ENCODE data around the gene NECTIN1.

The NECTIN1 gene

DNA sequence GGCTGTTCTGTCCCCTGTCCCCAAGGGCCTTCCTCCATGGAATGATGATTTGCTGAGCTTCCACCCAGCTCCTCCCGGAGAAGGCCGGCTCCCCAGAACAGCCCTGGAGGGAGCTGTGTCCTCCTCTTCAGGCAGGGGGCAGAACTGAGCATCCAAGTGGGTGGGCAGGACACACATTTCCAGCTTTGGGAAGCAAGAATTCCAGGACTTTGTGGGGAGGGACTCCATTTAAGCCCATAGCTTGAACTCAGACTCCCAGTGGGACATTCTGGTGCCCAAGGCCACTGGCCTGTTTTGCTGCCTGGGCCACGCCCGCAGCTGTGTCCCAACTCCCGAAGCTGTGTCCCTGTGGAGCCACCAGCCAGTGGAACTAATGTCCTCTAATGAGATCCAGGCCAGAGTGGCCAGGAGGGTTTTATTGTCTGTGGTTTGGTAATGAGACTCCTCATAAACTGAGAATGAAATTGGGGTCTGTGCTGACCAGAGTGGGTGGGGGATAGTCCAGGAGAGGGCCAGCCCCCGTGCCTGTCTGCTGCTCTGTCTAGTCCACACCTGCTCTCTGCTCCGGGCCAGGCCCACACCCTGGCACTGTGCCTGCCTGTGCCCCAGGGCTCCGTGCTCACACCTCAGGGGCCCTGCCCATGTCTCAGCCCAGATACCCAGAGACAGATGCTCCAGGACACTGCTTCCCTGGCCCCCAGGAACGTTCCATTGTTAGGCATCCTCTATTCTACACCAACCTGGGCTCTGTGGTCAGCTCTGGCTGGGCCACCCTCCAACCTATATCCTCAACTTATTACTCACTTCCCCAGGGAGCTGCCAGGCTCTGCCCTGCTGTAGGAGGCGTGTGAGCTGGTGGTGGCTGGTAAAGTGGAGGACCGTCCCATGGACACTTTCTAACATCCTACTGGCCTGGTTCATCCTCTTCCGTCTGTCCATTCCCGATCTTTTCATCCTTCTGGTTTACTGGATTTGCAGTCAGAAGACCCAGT, 7.6 kb downstream of the NECTIN1 start:
- Histone ChIP-seq H3K4me3 (ENCODE audit: extremely low read depth, insufficient read depth, low read length, poor library complexity, severe bottlenecking) (no peak overlapping the region), H3K36me3 (ENCODE audit: control insufficient read depth, insufficient read depth, low read length) (no peaks in the 10 kb centered on the region), H3K27ac (ENCODE audit: low read depth, low read length, severe bottlenecking) (no peak overlapping the region), H3K4me1 (ENCODE audit: control insufficient read depth, insufficient read depth, low read length, poor library complexity, severe bottlenecking) (peaks cover 4% of the 10 kb centered on the region), H3K9me3 (ENCODE audit: control insufficient read depth, low read length) (no peaks in the 10 kb centered on the region)
- WGBS, 2 experiments (ENCODE audit: insufficient coverage in 2 of 2): 76 to 78% methylated on average over 11 to 12 of the region's 13 CpGs

GRCh38 chr11:119720311-119720913, 8.6 kb downstream of the NECTIN1 start:
- H3K36me3 ChIP-seq (ENCODE audit: control insufficient read depth, insufficient read depth, low read length): no peaks in the 10 kb centered on the region
- WGBS, 2 experiments (ENCODE audit: insufficient coverage in 2 of 2): 92 to 94% methylated on average over 15 to 18 of the region's 18 CpGs
- H3K4me1 ChIP-seq (ENCODE audit: control insufficient read depth, insufficient read depth, low read length, poor library complexity, severe bottlenecking): no peaks in the 10 kb centered on the region
- no peak overlapping the region for H3K4me3 ChIP-seq (ENCODE audit: extremely low read depth, insufficient read depth, low read length, poor library complexity, severe bottlenecking)
- no peaks in the 10 kb centered on the region for H3K9me3 ChIP-seq (ENCODE audit: control insufficient read depth, low read length)
- H3K27ac ChIP-seq (ENCODE audit: low read depth, low read length, severe bottlenecking): no peak overlapping the region

GRCh38 chr11:119717839-119718534, 11.0 kb downstream of the NECTIN1 start:
- 69 to 72% methylated on average over 12 to 13 of the region's 14 CpGs for WGBS, 2 experiments (ENCODE audit: insufficient coverage in 2 of 2)
- H3K27ac ChIP-seq (ENCODE audit: low read depth, low read length, severe bottlenecking): no peak overlapping the region
- no peaks in the 10 kb centered on the region for H3K9me3 ChIP-seq (ENCODE audit: control insufficient read depth, low read length)
- H3K4me1 ChIP-seq (ENCODE audit: control insufficient read depth, insufficient read depth, low read length, poor library complexity, severe bottlenecking): peaks cover 8% of the 10 kb centered on the region
- H3K36me3 ChIP-seq (ENCODE audit: control insufficient read depth, insufficient read depth, low read length): no peaks in the 10 kb centered on the region
- H3K4me3 ChIP-seq (ENCODE audit: extremely low read depth, insufficient read depth, low read length, poor library complexity, severe bottlenecking): no peak overlapping the region

DNA sequence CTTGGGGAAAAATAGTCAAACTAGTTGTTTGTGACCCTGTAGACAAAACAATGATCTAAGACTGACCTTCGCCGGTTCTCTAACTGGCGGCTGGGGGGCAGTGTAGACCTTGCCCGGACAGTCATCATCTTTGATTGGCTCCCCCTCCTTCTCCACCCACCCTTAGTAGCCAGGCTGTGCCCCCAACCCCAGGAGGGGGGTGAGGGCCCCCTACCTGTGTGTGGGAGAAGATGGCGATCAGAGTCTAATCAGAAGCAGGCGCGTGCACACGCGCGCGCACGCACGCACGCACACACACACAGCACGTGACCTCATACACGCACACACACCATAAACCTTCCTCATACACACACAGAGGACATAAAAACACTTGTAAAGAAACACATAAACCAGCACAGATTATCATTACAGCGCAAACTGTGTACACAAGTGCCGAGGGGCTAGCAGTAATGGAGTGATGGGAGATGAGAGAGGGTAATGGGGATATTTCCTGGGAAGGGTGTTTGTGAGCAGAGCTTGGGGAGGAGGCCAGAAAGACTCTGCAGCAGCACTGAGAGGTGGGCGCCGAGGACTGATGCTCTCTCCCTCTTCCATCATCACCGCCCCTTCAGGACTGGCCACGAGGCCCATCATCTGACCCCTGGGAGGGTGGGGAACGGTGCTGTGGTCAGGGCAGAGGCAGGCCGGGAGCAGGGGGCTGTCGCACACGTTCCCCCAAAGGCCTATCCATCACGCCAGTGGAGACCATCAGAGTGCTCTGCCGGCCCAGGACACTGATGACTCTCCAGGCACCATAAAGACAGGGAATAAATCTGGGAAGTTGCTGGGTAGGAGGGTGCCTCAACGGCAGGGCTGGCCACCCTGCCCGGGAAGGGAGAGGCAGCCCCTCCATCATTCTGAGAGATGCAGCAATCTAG, 12.2 kb downstream of the NECTIN1 start:
- no peak overlapping the region for H3K27ac ChIP-seq (ENCODE audit: low read depth, low read length, severe bottlenecking)
- 87% methylated on average over 12 of the region's 30 CpGs for WGBS, 2 experiments (ENCODE audit: insufficient coverage in 2 of 2)
- H3K9me3 ChIP-seq (ENCODE audit: control insufficient read depth, low read length): no peaks in the 10 kb centered on the region
- peaks cover 10% of the 10 kb centered on the region for H3K4me1 ChIP-seq (ENCODE audit: control insufficient read depth, insufficient read depth, low read length, poor library complexity, severe bottlenecking)
- no peak overlapping the region for H3K4me3 ChIP-seq (ENCODE audit: extremely low read depth, insufficient read depth, low read length, poor library complexity, severe bottlenecking)
- no peaks in the 10 kb centered on the region for H3K36me3 ChIP-seq (ENCODE audit: control insufficient read depth, insufficient read depth, low read length)

DNA sequence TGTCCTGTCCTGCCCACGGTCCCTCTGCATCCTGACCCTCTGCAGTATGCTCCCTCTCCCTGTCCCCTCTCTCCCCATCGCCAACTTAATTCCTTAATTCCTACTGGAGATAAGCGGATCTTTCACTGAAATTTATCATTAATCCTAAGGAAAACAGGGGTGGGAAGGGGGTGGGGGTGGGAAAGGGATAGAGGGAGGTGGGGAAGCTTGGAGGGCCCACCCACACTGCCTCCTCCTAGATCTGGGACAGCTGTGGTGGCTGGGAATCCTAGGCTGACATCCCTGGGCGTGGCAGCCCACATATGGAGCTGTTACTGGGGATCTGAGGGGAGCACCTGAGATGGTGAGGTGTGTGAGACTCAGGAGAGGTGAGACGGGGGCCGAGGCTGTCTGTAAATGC, 14.4 kb downstream of the NECTIN1 start:
- no peaks in the 10 kb centered on the region for H3K36me3 ChIP-seq (ENCODE audit: control insufficient read depth, insufficient read depth, low read length)
- H3K27ac ChIP-seq (ENCODE audit: low read depth, low read length, severe bottlenecking): no peak overlapping the region
- H3K4me1 ChIP-seq (ENCODE audit: control insufficient read depth, insufficient read depth, low read length, poor library complexity, severe bottlenecking): peaks cover 21% of the 10 kb centered on the region
- 66 to 71% methylated on average over 3 to 4 of the region's 6 CpGs for WGBS, 2 experiments (ENCODE audit: insufficient coverage in 2 of 2)
- H3K4me3 ChIP-seq (ENCODE audit: extremely low read depth, insufficient read depth, low read length, poor library complexity, severe bottlenecking): no peak overlapping the region
- no peaks in the 10 kb centered on the region for H3K9me3 ChIP-seq (ENCODE audit: control insufficient read depth, low read length)

DNA sequence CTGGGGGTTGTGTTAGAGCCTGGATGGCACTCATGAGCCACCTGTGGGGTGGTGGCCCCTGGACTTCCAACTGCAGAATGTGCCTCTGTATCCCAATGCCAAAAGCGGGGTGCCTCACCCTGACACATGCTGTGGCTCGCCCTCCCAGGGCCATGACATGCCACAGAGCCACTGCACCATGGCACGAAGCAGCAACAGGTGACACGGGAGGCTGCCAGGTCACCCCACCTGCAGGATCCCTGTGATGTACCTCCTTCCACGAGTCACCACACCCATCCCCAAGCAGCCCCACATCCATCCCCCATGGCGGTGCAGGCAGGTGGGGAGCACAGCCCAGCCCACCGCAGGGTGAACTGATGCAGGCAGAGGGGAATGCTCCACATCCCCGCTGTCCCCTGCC, 14.8 kb downstream of the NECTIN1 start:
- Histone ChIP-seq H3K4me1 (ENCODE audit: control insufficient read depth, insufficient read depth, low read length, poor library complexity, severe bottlenecking) (peaks cover 25% of the 10 kb centered on the region), H3K27ac (ENCODE audit: low read depth, low read length, severe bottlenecking) (no peak overlapping the region), H3K36me3 (ENCODE audit: control insufficient read depth, insufficient read depth, low read length) (no peaks in the 10 kb centered on the region), H3K9me3 (ENCODE audit: control insufficient read depth, low read length) (no peaks in the 10 kb centered on the region), H3K4me3 (ENCODE audit: extremely low read depth, insufficient read depth, low read length, poor library complexity, severe bottlenecking) (no peak overlapping the region)
- 94 to 99% methylated on average over 6 to 7 of the region's 8 CpGs for WGBS, 2 experiments (ENCODE audit: insufficient coverage in 2 of 2)

- no peaks in the 10 kb centered on the region for H3K36me3 ChIP-seq (ENCODE audit: control insufficient read depth, insufficient read depth, low read length)
- H3K27ac ChIP-seq (ENCODE audit: low read depth, low read length, severe bottlenecking): no peak overlapping the region
- WGBS, 2 experiments (ENCODE audit: insufficient coverage in 2 of 2): 86 to 88% methylated on average over 1 to 4 of the region's 9 CpGs
- no peaks in the 10 kb centered on the region for H3K9me3 ChIP-seq (ENCODE audit: control insufficient read depth, low read length)
- no peak overlapping the region for H3K4me3 ChIP-seq (ENCODE audit: extremely low read depth, insufficient read depth, low read length, poor library complexity, severe bottlenecking)
- H3K4me1 ChIP-seq (ENCODE audit: control insufficient read depth, insufficient read depth, low read length, poor library complexity, severe bottlenecking): peaks cover 31% of the 10 kb centered on the region
Measured at GRCh38 chr11:119713359-119714040, 15.5 kb downstream of the NECTIN1 start.

GRCh38 chr11:119712459-119713358, 16.3 kb downstream of the NECTIN1 start:
- Histone ChIP-seq H3K36me3 (ENCODE audit: control insufficient read depth, insufficient read depth, low read length) (no peaks in the 10 kb centered on the region), H3K4me1 (ENCODE audit: control insufficient read depth, insufficient read depth, low read length, poor library complexity, severe bottlenecking) (peaks cover 31% of the 10 kb centered on the region), H3K4me3 (ENCODE audit: extremely low read depth, insufficient read depth, low read length, poor library complexity, severe bottlenecking) (no peak overlapping the region), H3K9me3 (ENCODE audit: control insufficient read depth, low read length) (no peaks in the 10 kb centered on the region), H3K27ac (ENCODE audit: low read depth, low read length, severe bottlenecking) (no peak overlapping the region)
- 68 to 70% methylated on average over 10 of the region's 10 CpGs for WGBS, 2 experiments (ENCODE audit: insufficient coverage in 2 of 2)

DNA sequence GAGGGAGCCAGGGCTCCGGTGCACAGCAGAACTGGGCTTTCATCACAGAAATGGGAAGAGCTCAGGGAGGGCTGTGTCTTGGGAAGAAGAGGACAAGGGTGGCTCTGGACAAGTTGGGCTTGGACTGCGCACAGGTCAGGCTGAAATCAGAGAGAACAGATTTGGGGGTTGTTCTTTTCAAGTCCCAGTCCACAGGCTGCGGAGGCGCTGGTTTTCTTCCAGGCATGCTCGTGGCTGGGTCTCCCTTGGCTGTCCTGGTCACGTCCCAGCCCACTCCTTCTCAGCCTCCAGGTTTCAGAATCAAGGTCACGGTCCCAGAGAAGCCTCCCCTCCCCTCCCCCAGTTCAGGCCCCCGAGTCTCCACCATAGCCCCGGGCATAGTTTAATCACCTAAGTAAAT, 17.0 kb downstream of the NECTIN1 start:
- Histone ChIP-seq H3K4me1 (ENCODE audit: control insufficient read depth, insufficient read depth, low read length, poor library complexity, severe bottlenecking) (peaks cover 31% of the 10 kb centered on the region), H3K9me3 (ENCODE audit: control insufficient read depth, low read length) (no peaks in the 10 kb centered on the region), H3K4me3 (ENCODE audit: extremely low read depth, insufficient read depth, low read length, poor library complexity, severe bottlenecking) (no peak overlapping the region), H3K27ac (ENCODE audit: low read depth, low read length, severe bottlenecking) (no peak overlapping the region), H3K36me3 (ENCODE audit: control insufficient read depth, insufficient read depth, low read length) (no peaks in the 10 kb centered on the region)
- 74 to 92% methylated on average over 7 to 9 of the region's 9 CpGs for WGBS, 2 experiments (ENCODE audit: insufficient coverage in 2 of 2)
